ENCODE results near the gene ROBO4.
A peak's percentile ranks its signal among the peaks of the same experiment; 100 is the strongest.

ROBO4 gene

GRCh38 chr11:124923296-124923695, 25.6 kb upstream of the ROBO4 start:
- no peak overlapping the region for H3K9ac ChIP-seq (ENCODE audit: low read length)
- H4K20me1 ChIP-seq (ENCODE audit: insufficient read depth, low read length), result no peaks in the 10 kb centered on the region

GRCh38 chr11:124922831-124923230, 25.2 kb upstream of the ROBO4 start:
- Histone ChIP-seq H3K27me3 (replicated peaks; ENCODE audit: insufficient read depth, low read length) (peaks cover 12% of the 10 kb centered on the region), H4K20me1 (ENCODE audit: insufficient read depth, low read length) (no peaks in the 10 kb centered on the region), H3K4me2 (ENCODE audit: low read depth, low read length) (no peak overlapping the region), H3K27ac (ENCODE audit: low read length) (no peak overlapping the region), H3F3A (ENCODE audit: insufficient read depth, low read length) (no peaks in the 10 kb centered on the region), H3K36me3 (replicated peaks; ENCODE audit: insufficient read depth, low read length) (no peaks in the 10 kb centered on the region), H3K4me3 (ENCODE audit: low read length) (no peak overlapping the region), H3K79me2 (ENCODE audit: low read length) (no peaks in the 10 kb centered on the region), H3K9me2 (replicated peaks; ENCODE audit: insufficient read depth, low read length) (no peaks in the 10 kb centered on the region), H2AFZ (ENCODE audit: low read length) (no peak overlapping the region), H3K9ac (ENCODE audit: low read length) (no peak overlapping the region), H3K4me1 (ENCODE audit: low read length) (no peaks in the 10 kb centered on the region), H3K9me3 (replicated peaks; ENCODE audit: insufficient read depth, low read length) (no peaks in the 10 kb centered on the region)
- TF ChIP-seq EZH2 (optimal IDR thresholded peaks at IDR 0.05; ENCODE audit: low read depth, low read length) (no peak), CTCF (IDR thresholded peaks at IDR 0.05; ENCODE audit: low read length) (no peak), EZH2phosphoT487 (IDR thresholded peaks at IDR 0.05; ENCODE audit: low read length) (no peak)
- no peak for DNase-seq

More at GRCh38 chr11:124923296-124923695, 25.6 kb upstream of the ROBO4 start:
- Histone ChIP-seq H3K27ac (ENCODE audit: low read length) (no peak overlapping the region), H3K4me1 (ENCODE audit: low read length) (no peaks in the 10 kb centered on the region), H3K9me2 (replicated peaks; ENCODE audit: insufficient read depth, low read length) (no peaks in the 10 kb centered on the region), H3K4me2 (ENCODE audit: low read depth, low read length) (no peak overlapping the region), H3K27me3 (replicated peaks; ENCODE audit: insufficient read depth, low read length) (peaks cover 12% of the 10 kb centered on the region), H3K4me3 (ENCODE audit: low read length) (no peak overlapping the region), H3K36me3 (replicated peaks; ENCODE audit: insufficient read depth, low read length) (no peaks in the 10 kb centered on the region), H3F3A (ENCODE audit: insufficient read depth, low read length) (no peaks in the 10 kb centered on the region), H3K9me3 (replicated peaks; ENCODE audit: insufficient read depth, low read length) (no peaks in the 10 kb centered on the region), H2AFZ (ENCODE audit: low read length) (no peak overlapping the region), H3K79me2 (ENCODE audit: low read length) (no peaks in the 10 kb centered on the region)
- TF ChIP-seq EZH2 (optimal IDR thresholded peaks at IDR 0.05; ENCODE audit: low read depth, low read length), result no peak
- no peak for TF ChIP-seq EZH2phosphoT487 (IDR thresholded peaks at IDR 0.05; ENCODE audit: low read length)
- TF ChIP-seq CTCF (IDR thresholded peaks at IDR 0.05; ENCODE audit: low read length), result no peak
- no peak for DNase-seq

GRCh38 chr11:124920870-124921609, 23.4 kb upstream of the ROBO4 start:
- Histone ChIP-seq H3K79me2 (ENCODE audit: low read length) (no peaks in the 10 kb centered on the region), H3K4me1 (ENCODE audit: low read length) (peaks cover 9% of the 10 kb centered on the region), H2AFZ (ENCODE audit: low read length) (no peak overlapping the region), H3K4me3 (ENCODE audit: low read length) (no peak overlapping the region), H3K9ac (ENCODE audit: low read length) (no peak overlapping the region), H3K9me2 (replicated peaks; ENCODE audit: insufficient read depth, low read length) (no peaks in the 10 kb centered on the region), H3K27ac (ENCODE audit: low read length) (no peak overlapping the region), H3K9me3 (replicated peaks; ENCODE audit: insufficient read depth, low read length) (no peaks in the 10 kb centered on the region), H4K20me1 (ENCODE audit: insufficient read depth, low read length) (no peaks in the 10 kb centered on the region), H3K4me2 (ENCODE audit: low read depth, low read length) (peak overlapping the region; percentile 43; the same call in 1 of the 2 replicates), H3K27me3 (replicated peaks; ENCODE audit: insufficient read depth, low read length) (peaks cover 12% of the 10 kb centered on the region), H3K36me3 (replicated peaks; ENCODE audit: insufficient read depth, low read length) (no peaks in the 10 kb centered on the region), H3F3A (ENCODE audit: insufficient read depth, low read length) (no peaks in the 10 kb centered on the region)
- TF ChIP-seq CTCF (IDR thresholded peaks at IDR 0.05; ENCODE audit: low read length) (no peak), EZH2phosphoT487 (IDR thresholded peaks at IDR 0.05; ENCODE audit: low read length) (no peak), EZH2 (optimal IDR thresholded peaks at IDR 0.05; ENCODE audit: low read depth, low read length) (no peak)
- DNase-seq, result no peak
